Astrocyte (in vitro differentiated cells and primary cell): Measurements from ENCODE around the gene CRELD1.

Experiments
- EZH2 ChIP-seq: IDR thresholded peaks from 2 replicates; pipeline ENCODE4 v1.6.1; 2012; ENCODE audit warnings: mild to moderate bottlenecking, low read length, inconsistent platforms; ENCODE audit not compliant: insufficient read depth
- TF ChIP-seq, protein P1 (sequence below): IDR thresholded peaks from 2 replicates; pipeline ENCODE4 v1.5.1; 2011; ENCODE audit warnings: low read depth, mild to moderate bottlenecking, inconsistent platforms, low read length, moderate library complexity; ENCODE audit not compliant: insufficient read depth

DNA sequence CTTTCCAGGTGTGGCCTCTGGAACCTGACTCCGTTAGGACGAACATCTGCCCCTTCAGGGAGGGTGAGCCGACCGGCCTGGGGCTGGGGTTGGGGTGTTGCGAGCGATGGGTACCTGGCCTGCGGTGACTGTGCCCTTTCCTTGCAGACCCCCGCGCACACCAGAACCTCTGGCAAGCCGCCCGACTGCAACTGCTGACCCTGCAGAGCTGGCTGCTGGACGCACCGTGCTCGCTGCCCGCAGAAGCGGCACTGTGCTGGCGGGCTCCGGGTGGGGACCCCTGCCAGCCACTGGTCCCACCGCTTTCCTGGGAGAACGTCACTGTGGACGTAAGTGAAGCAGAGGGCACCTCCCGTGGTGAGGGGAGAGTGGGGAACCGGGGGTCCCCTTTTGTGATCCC, 5.5 kb upstream of the CRELD1 start:
- TF ChIP-seq, protein P1, sequence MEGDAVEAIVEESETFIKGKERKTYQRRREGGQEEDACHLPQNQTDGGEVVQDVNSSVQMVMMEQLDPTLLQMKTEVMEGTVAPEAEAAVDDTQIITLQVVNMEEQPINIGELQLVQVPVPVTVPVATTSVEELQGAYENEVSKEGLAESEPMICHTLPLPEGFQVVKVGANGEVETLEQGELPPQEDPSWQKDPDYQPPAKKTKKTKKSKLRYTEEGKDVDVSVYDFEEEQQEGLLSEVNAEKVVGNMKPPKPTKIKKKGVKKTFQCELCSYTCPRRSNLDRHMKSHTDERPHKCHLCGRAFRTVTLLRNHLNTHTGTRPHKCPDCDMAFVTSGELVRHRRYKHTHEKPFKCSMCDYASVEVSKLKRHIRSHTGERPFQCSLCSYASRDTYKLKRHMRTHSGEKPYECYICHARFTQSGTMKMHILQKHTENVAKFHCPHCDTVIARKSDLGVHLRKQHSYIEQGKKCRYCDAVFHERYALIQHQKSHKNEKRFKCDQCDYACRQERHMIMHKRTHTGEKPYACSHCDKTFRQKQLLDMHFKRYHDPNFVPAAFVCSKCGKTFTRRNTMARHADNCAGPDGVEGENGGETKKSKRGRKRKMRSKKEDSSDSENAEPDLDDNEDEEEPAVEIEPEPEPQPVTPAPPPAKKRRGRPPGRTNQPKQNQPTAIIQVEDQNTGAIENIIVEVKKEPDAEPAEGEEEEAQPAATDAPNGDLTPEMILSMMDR, result no peak
- no peak for TF ChIP-seq EZH2
